Measurements from ENCODE around the gene BTBD2. TPM values are rescaled to one million over a fixed set of nuclear protein-coding genes. Genes with fewer than 3 reads are reported as not detected.

The BTBD2 gene
- total and polyA plus RNA-seq, 9 donors = 14.4 to 131 (median 88.0) TPM

DNA sequence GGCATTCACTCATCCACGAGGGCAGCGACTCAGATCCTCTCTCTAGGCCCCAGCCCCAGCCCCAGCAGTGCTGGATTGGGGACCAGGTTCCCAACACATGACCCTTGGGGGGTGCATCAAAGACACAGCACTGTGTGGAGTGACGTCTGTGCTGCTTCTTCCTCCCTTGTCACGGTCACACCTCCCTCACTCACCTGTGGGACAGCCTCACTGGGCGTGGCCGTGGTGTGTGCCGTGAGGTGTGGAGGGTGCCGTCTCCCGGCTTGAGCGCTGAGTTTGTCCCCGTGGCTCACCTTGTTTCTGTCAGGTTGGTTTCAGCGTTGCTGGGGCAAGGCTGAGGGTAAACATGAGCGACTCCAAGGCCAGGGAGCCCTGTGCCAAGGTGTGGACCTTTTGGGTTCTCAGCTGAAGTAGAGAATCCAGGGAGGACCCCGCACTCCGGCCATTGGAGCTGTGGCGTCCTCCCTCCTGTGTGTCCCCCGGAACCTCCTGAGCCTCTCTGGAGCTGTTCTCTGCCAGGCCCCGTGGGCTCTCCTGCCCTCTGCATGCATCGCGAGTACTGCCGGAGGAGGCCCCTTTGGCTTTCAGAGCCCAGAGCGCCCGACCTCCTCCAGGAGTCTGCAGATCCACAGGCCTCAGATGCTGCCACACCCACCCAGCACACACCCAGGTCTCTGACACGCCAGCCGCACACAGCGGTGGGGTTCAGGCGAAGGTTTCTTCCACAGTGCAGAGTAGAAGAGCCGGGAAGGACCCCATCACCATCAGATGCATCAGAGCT, 40.9 kb downstream of the BTBD2 start:
- intact Hi-C loops (cut with DNase I) = no loop called here
- Histone ChIP-seq H3K9me3 (no peaks in the 10 kb centered on the region), H3K4me1 (ENCODE audit: insufficient read depth) (no peaks in the 10 kb centered on the region), H3K36me3 (no peaks in the 10 kb centered on the region), H3K27ac (no peak overlapping the region), H3K4me3 (no peak overlapping the region), H3K27me3 (no peaks in the 10 kb centered on the region)
- 80 to 82% (median 81%) methylated on average over 27 to 28 of the region's 28 CpGs for WGBS, 3 donors
- no peak for DNase-seq
- TF ChIP-seq, protein P1, sequence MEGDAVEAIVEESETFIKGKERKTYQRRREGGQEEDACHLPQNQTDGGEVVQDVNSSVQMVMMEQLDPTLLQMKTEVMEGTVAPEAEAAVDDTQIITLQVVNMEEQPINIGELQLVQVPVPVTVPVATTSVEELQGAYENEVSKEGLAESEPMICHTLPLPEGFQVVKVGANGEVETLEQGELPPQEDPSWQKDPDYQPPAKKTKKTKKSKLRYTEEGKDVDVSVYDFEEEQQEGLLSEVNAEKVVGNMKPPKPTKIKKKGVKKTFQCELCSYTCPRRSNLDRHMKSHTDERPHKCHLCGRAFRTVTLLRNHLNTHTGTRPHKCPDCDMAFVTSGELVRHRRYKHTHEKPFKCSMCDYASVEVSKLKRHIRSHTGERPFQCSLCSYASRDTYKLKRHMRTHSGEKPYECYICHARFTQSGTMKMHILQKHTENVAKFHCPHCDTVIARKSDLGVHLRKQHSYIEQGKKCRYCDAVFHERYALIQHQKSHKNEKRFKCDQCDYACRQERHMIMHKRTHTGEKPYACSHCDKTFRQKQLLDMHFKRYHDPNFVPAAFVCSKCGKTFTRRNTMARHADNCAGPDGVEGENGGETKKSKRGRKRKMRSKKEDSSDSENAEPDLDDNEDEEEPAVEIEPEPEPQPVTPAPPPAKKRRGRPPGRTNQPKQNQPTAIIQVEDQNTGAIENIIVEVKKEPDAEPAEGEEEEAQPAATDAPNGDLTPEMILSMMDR (IDR thresholded peaks at IDR 0.05) = no peak
- no peak for TF ChIP-seq EP300 (IDR thresholded peaks at IDR 0.05)
- TF ChIP-seq POLR2A (IDR thresholded peaks at IDR 0.05) = no peak

DNA sequence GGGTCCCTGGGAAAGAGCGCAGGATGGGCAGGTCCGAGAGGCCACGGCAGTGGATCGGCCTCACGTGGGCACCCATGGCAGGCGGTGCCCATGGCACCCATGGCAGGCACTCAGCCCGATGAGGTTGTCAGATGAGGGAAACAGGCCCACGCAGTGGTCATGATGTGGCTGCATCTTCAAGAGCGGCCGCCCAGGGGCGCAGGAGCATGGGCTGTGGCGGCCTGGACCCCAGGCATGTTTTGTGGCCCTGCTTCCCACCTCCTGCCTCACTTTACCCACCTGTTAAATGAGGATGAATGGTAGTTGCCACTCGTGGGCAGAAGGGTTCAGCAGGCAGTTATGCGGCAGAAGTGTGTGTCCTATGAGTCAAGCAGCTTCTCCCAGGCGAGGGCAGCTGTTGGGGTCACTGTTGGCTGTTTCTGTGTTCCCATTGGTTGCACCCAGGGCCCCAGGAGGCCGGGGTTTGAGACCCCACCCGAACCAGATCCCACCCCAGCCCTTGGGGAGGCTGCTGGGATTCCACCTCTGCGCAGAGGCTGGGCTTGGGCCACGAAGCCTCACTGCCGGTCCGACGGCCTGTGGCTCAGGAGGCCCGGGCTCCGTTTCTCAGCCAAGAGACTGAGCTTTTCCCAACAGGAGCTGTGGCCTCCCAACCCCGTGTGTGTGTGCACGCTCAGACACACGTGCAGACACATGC, 44.6 kb downstream of the BTBD2 start:
- H3K27ac ChIP-seq = no peak overlapping the region
- no peaks in the 10 kb centered on the region for H3K36me3 ChIP-seq

DNA sequence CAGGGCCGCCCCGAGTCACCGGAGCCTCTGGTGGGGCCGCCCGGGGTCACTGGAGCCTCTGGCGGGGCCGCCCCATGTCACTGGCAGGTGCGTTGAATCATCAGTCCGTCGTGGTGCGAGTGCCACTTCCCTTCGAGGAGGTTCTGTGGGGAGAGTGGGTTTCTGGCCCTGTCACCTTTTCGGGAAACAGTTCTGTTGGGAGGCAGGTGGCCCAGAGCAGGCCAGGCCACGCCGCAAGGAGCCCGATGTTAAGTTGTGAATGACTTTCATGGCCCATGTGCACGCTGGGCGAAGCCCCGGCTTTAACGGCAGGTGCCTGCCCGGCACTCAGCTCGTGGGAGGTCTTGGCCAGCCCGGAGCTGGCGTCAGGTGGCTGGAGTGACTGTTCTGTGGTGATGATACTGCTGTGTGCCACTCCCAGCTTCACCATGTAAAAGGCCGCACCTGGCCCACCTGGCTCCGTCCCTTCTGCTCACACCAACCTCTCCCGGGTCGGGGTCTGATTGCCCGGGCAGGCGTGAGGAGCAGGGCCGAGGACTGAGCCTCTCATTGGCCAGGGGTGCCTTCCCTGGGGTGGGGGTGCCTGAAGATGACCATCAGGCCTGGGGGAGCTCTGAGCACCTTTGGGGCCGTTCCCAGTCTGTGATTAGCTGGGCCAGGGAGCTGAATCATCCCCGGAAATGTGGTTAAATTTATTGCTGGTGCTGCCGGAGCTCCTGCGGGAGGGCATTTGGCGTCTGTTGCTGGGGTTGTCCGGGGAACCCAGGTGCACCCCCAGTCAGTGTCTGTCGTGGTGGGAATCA, 45.3 kb downstream of the BTBD2 start:
- H3K36me3 ChIP-seq = no peaks in the 10 kb centered on the region
- no peak overlapping the region for H3K27ac ChIP-seq
- WGBS, 3 donors = 82 to 85% (median 84%) methylated on average over 38 of the region's 38 CpGs
- H3K9me3 ChIP-seq = no peaks in the 10 kb centered on the region
- no peak for TF ChIP-seq EP300 (IDR thresholded peaks at IDR 0.05)
- TF ChIP-seq, protein P1 (IDR thresholded peaks at IDR 0.05) = no peak
- TF ChIP-seq POLR2A (IDR thresholded peaks at IDR 0.05) = no peak
- intact Hi-C loops (cut with DNase I) = no loop called here
- H3K4me1 ChIP-seq (ENCODE audit: insufficient read depth) = no peaks in the 10 kb centered on the region
- DNase-seq = no peak
- H3K4me3 ChIP-seq = no peak overlapping the region
- no peaks in the 10 kb centered on the region for H3K27me3 ChIP-seq

More for the DNA sequence above, 44.6 kb downstream of the BTBD2 start:
- H3K27me3 ChIP-seq = no peaks in the 10 kb centered on the region
- no peak for DNase-seq
- TF ChIP-seq, protein P1 (IDR thresholded peaks at IDR 0.05) = no peak
- no peak for TF ChIP-seq POLR2A (IDR thresholded peaks at IDR 0.05)
- TF ChIP-seq EP300 (IDR thresholded peaks at IDR 0.05) = no peak
- H3K9me3 ChIP-seq = no peaks in the 10 kb centered on the region
- H3K4me1 ChIP-seq (ENCODE audit: insufficient read depth) = no peaks in the 10 kb centered on the region
- 89 to 92% (median 90%) methylated on average over 27 of the region's 27 CpGs for WGBS, 3 donors
- intact Hi-C loops (cut with DNase I) = no loop called here
- H3K4me3 ChIP-seq = no peak overlapping the region

DNA sequence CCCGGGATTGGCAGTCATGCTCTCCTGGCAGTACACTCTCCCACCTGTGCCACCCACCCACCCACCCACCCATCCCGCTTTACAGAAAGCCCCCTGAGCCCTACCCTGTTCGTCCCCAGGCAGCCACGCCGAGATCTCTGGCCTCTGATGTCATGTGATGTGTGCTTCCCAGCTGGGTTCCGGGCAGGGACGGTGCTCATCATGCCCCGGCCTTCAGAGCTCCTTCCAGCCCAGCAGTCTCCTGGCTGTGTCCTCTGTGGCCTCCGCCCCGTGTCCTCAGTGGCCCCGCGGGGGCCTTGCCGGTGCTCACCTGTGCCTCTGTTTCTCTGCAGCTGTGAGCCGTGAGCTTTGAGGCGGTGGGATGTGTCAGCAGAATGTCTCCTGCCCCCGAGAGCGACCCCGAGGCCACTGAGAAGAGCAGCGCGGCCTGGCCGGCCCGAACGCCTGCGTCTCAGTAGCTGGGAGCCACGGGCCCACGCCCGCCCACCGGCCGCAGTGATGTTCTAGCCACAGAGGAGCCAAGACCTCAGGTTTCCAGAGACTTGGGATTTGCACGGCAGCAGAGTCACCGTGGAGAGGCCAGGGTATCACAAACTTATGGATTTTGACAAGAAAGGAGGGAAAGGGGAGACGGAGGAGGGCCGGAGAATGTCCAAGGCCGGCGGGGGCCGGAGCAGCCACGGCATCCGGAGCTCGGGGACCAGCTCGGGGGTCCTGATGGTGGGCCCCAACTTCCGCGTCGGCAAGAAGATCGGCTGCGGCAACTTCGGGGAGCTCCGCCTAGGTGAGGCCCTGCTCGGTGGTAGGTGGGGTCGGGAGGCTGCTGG, 46.1 kb downstream of the BTBD2 start:
- no peaks in the 10 kb centered on the region for H3K36me3 ChIP-seq
- no peaks in the 10 kb centered on the region for H3K27me3 ChIP-seq
- 88 to 90% (median 89%) methylated on average over 47 to 49 of the region's 49 CpGs for WGBS, 3 donors
- no peak overlapping the region for H3K4me3 ChIP-seq
- no peaks in the 10 kb centered on the region for H3K4me1 ChIP-seq (ENCODE audit: insufficient read depth)
- no peak overlapping the region for H3K27ac ChIP-seq
- DNase-seq = no peak
- H3K9me3 ChIP-seq = no peaks in the 10 kb centered on the region
- TF ChIP-seq, protein P1 (IDR thresholded peaks at IDR 0.05) = no peak
- TF ChIP-seq EP300 (IDR thresholded peaks at IDR 0.05) = no peak
- no peak for TF ChIP-seq POLR2A (IDR thresholded peaks at IDR 0.05)
- intact Hi-C loops (cut with DNase I) = no loop called here
